Esophagus muscularis mucosa (tissue), 3 donors: ENCODE measurements around the gene NFASC.

Experiments
- POLR2A ChIP-seq: fragments of 450-650 bp; IDR thresholded peaks from one replicate; pipeline ENCODE4 v1.6.1; 2017; ENCODE audit warnings: antibody characterized with exemption, moderate library complexity, mild to moderate bottlenecking, low read depth
- TF ChIP-seq, protein P1 (sequence below), 3 experiments: fragments of 200-600 bp in 2 of 3; fragments of 450-650 bp in 1 of 3; sonication (generic) in 2 of 3; IDR thresholded peaks; one replicate each; pipeline ENCODE4 v1.5.1; 2017 to 2019; ENCODE audit warnings: antibody characterized with exemption in 3 of 3, mild to moderate bottlenecking in 2 of 3, moderate library complexity in 1 of 3

DNA sequence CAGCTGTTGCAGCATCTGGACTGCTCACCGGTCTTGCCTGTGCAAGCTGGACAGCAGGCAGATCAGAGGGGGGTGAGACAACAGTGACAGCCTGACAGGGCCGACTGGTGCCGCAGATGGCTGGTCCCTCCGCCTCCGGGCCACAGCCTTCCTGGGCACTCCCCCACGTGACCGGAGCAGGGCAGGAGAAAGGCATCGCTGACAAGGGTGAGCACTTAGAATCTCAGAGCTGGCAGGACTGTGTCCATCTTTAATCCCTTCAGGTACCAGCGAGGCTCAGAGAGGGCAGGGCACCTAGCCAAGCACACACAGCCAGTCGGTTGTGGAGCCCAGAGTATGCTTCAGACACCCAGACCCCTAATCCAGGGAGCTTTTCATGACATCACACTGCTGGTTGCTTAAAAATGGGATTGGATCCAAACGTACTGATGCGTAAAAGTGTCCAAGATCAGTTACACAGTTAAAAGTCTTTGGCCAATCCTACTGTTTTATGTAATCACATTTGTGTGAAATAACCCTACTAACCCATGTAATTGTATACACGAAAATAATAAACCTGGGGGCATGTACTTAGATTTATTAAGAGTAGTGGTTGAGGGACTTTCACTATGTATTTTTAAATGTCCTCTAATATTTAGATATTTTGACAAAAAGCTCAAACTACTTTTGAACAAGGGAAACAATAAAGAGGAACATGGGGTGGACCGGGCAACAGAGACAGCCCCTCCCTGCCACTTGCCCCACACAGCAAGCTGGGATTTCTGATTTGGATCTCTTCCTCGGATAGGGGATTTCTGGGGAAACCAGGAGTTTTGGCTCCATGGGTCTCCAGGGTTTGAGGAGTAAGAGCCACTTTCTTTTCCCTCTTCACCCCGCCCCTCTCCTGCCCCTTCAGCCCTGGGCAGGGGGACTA is 171.6 kb downstream of the NFASC start:
- TF ChIP-seq, protein P1, sequence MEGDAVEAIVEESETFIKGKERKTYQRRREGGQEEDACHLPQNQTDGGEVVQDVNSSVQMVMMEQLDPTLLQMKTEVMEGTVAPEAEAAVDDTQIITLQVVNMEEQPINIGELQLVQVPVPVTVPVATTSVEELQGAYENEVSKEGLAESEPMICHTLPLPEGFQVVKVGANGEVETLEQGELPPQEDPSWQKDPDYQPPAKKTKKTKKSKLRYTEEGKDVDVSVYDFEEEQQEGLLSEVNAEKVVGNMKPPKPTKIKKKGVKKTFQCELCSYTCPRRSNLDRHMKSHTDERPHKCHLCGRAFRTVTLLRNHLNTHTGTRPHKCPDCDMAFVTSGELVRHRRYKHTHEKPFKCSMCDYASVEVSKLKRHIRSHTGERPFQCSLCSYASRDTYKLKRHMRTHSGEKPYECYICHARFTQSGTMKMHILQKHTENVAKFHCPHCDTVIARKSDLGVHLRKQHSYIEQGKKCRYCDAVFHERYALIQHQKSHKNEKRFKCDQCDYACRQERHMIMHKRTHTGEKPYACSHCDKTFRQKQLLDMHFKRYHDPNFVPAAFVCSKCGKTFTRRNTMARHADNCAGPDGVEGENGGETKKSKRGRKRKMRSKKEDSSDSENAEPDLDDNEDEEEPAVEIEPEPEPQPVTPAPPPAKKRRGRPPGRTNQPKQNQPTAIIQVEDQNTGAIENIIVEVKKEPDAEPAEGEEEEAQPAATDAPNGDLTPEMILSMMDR (IDR thresholded peaks at IDR 0.05): no peak
- TF ChIP-seq POLR2A: no peak
